Type B pancreatic cell (in vitro differentiated cells): ENCODE results near the gene MYO18B. TPM values are rescaled to one million over a fixed set of nuclear protein-coding genes. Genes with fewer than 3 reads are reported as not detected.

ENCODE experiments used
- DNase-seq: peaks from one replicate; pipeline ENCODE4 v3.0.0; 2021; ENCODE audit warnings: mixed read lengths; ENCODE audit not compliant: unreplicated experiment; ENCODE audit errors: extremely low spot score
- H3K27ac Mint-ChIP-seq: 2 replicates; pipeline ENCODE4 v1.8.0; 2021; ENCODE audit warnings: mild to moderate bottlenecking, mixed read lengths
- H3K27me3 Mint-ChIP-seq: 2 replicates; pipeline ENCODE4 v1.8.0; 2021; ENCODE audit warnings: mixed read lengths
- H3K36me3 Mint-ChIP-seq: 2 replicates; pipeline ENCODE4 v1.8.0; 2021; ENCODE audit warnings: mixed read lengths
- H3K4me1 Mint-ChIP-seq: one replicate; pipeline ENCODE4 v1.8.0; 2021; ENCODE audit warnings: mixed read lengths; ENCODE audit not compliant: unreplicated experiment
- H3K4me3 Mint-ChIP-seq: 2 replicates; pipeline ENCODE4 v1.8.0; 2021; ENCODE audit warnings: mild to moderate bottlenecking, mixed read lengths
- H3K9me3 Mint-ChIP-seq: 2 replicates; pipeline ENCODE4 v1.8.0; 2021; ENCODE audit warnings: mixed read lengths
- total RNA-seq: library from RNA; stranded (reverse); gene quantifications from 2 replicates; pipeline ENCODE4 v1.2.1, GENCODE V29; 2021; ENCODE audit warnings: low replicate concordance
- TF ChIP-seq, protein P1 (sequence below): fragments of 200-600 bp; sonication (generic); conservative IDR thresholded peaks from 2 replicates; pipeline ENCODE4 v1.5.0; 2021; ENCODE audit warnings: antibody characterized with exemption, mild to moderate bottlenecking

Gene MYO18B
- total RNA-seq, 1 donor from 2014 or later, result 0.10 TPM

DNA sequence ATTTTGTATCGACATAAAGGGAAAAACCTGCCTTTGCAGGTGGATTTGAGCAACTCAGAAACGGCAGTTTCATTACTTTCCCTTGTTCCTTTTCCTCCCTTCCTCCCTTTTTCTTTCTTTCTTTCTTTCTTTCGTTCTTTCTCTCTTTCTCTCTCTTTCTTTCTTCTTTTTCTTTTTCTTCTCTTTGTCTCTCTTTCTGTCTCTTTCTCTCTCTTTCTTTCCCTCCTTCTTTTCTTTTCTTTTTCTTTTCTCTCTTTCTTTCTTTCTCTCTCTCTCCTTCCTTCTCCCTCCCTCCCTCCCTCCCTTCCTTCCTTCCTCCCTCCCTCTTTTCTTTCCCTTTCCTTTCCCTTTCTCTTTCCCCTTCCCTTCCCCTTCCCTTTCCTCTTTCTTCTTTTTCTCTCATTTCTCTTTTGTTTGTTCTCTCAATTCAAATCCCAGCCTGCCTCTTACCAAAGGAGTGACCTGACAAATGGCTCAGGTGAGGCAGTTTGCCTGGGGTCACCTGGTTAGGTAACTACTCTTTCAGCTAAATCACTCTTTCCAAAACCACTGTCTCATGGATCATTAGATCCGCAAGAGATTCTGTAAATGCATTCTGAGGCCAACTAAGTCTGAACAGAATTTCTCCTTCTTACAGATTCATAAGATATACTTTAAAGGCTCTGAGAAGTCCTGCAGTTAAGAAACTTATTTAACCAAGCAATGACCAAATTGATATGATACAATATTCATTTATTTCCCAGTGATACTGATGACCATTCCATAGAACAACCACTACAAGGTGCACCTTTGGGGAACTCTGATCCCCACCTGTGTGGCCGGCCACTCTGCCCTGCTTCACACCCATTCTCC, 75.3 kb downstream of the MYO18B start:
- DNase-seq, result no peak
- no peaks in the 10 kb centered on the region for H3K36me3 Mint-ChIP-seq
- TF ChIP-seq, protein P1, sequence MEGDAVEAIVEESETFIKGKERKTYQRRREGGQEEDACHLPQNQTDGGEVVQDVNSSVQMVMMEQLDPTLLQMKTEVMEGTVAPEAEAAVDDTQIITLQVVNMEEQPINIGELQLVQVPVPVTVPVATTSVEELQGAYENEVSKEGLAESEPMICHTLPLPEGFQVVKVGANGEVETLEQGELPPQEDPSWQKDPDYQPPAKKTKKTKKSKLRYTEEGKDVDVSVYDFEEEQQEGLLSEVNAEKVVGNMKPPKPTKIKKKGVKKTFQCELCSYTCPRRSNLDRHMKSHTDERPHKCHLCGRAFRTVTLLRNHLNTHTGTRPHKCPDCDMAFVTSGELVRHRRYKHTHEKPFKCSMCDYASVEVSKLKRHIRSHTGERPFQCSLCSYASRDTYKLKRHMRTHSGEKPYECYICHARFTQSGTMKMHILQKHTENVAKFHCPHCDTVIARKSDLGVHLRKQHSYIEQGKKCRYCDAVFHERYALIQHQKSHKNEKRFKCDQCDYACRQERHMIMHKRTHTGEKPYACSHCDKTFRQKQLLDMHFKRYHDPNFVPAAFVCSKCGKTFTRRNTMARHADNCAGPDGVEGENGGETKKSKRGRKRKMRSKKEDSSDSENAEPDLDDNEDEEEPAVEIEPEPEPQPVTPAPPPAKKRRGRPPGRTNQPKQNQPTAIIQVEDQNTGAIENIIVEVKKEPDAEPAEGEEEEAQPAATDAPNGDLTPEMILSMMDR, result no peak
- no peaks in the 10 kb centered on the region for H3K4me1 Mint-ChIP-seq
- no peak overlapping the region for H3K27ac Mint-ChIP-seq
- H3K9me3 Mint-ChIP-seq, result no peaks in the 10 kb centered on the region
- H3K4me3 Mint-ChIP-seq, result no peak overlapping the region
- H3K27me3 Mint-ChIP-seq, result peaks cover 38% of the 10 kb centered on the region

DNA sequence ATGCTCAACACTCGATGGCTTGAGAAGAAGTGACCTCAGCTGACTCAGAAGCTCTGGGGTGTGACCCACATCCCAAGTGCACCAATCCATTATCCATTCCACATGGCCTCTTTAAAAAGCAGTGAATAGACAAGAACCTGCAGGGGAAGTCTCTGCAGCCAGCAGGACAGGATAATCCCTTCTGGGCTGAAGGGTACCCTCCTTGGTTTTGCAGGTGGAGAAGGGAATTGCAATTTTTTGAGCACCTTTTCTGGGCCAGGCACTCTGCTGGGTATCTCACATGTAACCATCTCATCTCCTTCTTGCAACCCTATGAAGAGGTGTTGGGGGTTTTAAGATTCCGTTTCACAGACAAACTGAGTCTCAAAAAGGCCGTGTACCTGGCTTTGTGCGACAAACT, 76.6 kb downstream of the MYO18B start:
- no peaks in the 10 kb centered on the region for H3K4me1 Mint-ChIP-seq
- TF ChIP-seq, protein P1, result no peak
- no peak overlapping the region for H3K27ac Mint-ChIP-seq
- H3K4me3 Mint-ChIP-seq, result no peak overlapping the region
- peaks cover 37% of the 10 kb centered on the region for H3K27me3 Mint-ChIP-seq
- H3K36me3 Mint-ChIP-seq, result no peaks in the 10 kb centered on the region
- H3K9me3 Mint-ChIP-seq, result no peaks in the 10 kb centered on the region
- no peak for DNase-seq

DNA sequence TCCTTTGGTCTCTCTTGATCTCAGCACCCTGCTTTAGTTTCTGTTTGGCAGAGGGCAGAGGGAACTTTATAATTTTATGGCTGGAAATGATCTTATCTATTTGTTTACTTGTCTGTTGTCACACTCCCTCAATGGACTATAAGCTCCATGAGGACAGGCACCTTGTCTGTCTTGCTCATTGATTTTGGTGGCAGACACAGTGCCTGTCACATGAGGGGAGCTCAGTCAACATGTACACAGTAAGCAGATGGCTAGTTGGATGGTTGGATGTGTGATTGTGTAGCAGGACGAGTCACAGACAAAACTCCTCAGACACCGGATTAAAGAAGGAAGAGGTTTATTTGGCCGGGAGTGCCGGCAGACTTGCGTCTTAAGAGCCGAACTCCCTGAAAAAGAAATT, 80.4 kb downstream of the MYO18B start:
- no peak overlapping the region for H3K27ac Mint-ChIP-seq
- H3K36me3 Mint-ChIP-seq, result no peaks in the 10 kb centered on the region
- TF ChIP-seq, protein P1, result no peak
- no peaks in the 10 kb centered on the region for H3K9me3 Mint-ChIP-seq
- H3K4me3 Mint-ChIP-seq, result no peak overlapping the region
- no peak for DNase-seq
- peaks cover 18% of the 10 kb centered on the region for H3K27me3 Mint-ChIP-seq
- no peaks in the 10 kb centered on the region for H3K4me1 Mint-ChIP-seq

DNA sequence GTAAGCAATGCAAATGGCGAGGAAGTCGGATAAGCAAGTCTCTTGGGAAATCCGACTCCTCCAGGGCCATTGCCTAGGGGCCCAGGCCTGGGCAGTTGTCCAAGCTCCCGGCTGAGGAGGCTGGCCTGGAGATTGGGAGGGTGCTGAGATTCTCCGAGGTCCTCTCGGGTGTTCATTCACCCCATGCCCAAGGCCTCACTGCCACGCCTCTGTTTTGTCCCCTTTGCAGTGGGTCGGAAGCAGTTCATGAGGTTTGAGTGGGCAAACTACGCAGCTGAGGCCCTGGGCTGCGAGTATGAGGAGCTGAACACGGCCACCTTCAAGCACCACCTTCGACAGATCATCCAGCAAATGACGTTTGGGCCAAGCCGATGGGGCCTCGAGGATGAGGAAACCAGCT, 81.3 kb downstream of the MYO18B start:
- H3K27ac Mint-ChIP-seq, result no peak overlapping the region
- H3K9me3 Mint-ChIP-seq, result no peaks in the 10 kb centered on the region
- no peaks in the 10 kb centered on the region for H3K4me1 Mint-ChIP-seq
- TF ChIP-seq, protein P1, result no peak
- H3K27me3 Mint-ChIP-seq, result peaks cover 16% of the 10 kb centered on the region
- no peak for DNase-seq
- no peak overlapping the region for H3K4me3 Mint-ChIP-seq
- no peaks in the 10 kb centered on the region for H3K36me3 Mint-ChIP-seq

DNA sequence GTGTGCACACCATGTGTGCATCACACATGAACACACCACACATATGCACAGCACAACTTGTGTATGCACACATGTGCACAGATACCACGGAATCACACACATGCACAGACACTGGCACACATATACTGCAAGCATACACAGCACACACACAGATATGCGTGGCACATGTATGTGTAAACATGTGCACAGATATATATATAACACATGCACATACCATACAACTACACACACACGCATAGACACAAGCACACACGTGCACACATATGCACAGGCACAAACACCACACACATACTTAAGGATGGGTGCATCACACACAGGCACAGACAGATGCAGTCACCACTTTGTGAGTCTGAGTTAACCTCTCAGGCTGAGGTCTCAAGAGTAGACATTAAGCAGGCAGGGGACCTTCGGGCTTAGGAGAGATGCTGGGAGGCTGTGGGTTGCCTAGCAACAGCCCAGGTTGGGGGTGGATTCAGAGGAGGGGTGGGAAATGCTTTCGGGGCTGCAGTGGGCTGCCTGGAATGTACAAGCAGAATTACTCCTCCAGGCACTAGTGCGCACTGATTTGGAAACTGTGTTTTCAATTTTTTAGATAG, 82.9 kb downstream of the MYO18B start:
- TF ChIP-seq, protein P1, result no peak
- no peak for DNase-seq
- Mint-ChIP-seq H3K36me3 (no peaks in the 10 kb centered on the region), H3K4me3 (no peak overlapping the region), H3K9me3 (no peaks in the 10 kb centered on the region), H3K27ac (no peak overlapping the region), H3K4me1 (no peaks in the 10 kb centered on the region), H3K27me3 (peaks cover 10% of the 10 kb centered on the region)
